NCI-H1694 treated with DMSO at 0.1 percent for 48 hours (cell line): ENCODE data around the gene IRF2BPL.

Source experiments
- DNase-seq: peaks from one replicate; lab custom pipeline; 2025; lab: John Stamatoyannopoulos, UW

Gene IRF2BPL

GRCh38 chr14:77053046-77053841 lies 24.7 kb upstream of the IRF2BPL start:
- peak; percentile 97 for DNase-seq

- no peak for DNase-seq
These were observed 24.0 kb upstream of the IRF2BPL start for GRCh38 chr14:77052281-77053044.

GRCh38 chr14:77051116-77051515 lies 22.6 kb upstream of the IRF2BPL start:
- DNase-seq, result no peak

DNA sequence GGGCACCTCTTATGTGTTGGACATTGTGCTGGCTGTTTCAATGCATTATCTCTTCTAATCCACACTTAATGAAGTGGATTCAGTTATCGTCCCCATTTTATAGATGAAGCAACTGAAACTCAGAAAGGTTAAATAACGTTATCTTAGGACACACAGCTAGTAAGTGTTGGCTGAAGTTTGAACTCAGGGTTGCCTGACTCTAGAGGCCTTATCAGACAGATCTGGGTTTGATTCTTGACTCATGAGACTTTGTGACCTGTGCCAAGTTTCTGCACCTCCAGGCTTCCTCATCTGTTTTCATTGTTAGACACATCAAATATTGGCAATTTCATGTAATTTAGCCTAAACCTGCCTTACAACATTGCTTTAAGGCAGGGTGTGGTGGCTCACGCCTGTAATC lies 18.2 kb upstream of the IRF2BPL start:
- DNase-seq, result no peak

GRCh38 chr14:77045238-77046162 lies 17.0 kb upstream of the IRF2BPL start:
- peak; percentile 69 for DNase-seq

GRCh38 chr14:77044783-77045237 lies 16.3 kb upstream of the IRF2BPL start:
- no peak for DNase-seq

DNA sequence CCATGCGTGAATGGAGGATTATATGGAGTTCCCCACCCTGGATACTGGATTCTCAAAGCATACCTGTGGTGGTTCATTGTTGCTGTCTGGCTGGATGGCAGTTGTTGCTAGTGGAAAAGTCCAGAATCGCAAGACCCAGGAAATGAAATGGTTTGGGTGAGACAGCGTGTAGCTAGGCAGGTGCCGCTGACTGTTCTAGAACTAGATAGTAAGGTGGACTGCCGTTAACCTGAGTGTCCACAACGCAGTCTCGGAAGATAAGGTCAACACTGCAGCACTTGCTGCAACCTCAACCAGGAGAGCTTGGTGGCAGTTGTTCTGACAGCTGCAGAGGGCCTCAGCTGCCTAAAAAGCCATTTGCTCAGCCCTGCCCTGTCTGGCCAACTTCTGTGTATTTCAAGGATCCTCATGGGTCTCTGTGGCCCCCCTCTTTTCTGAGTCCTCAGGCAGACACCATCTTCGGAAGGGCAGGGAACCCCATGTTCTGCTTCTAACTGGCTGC lies 15.5 kb upstream of the IRF2BPL start:
- DNase-seq, result peak; percentile 35

- peak; percentile 56 for DNase-seq
These were observed 14.9 kb upstream of the IRF2BPL start for GRCh38 chr14:77043177-77043983.

- DNase-seq, result peak; percentile 84
These were observed 13.5 kb upstream of the IRF2BPL start for GRCh38 chr14:77041881-77042545.

DNA sequence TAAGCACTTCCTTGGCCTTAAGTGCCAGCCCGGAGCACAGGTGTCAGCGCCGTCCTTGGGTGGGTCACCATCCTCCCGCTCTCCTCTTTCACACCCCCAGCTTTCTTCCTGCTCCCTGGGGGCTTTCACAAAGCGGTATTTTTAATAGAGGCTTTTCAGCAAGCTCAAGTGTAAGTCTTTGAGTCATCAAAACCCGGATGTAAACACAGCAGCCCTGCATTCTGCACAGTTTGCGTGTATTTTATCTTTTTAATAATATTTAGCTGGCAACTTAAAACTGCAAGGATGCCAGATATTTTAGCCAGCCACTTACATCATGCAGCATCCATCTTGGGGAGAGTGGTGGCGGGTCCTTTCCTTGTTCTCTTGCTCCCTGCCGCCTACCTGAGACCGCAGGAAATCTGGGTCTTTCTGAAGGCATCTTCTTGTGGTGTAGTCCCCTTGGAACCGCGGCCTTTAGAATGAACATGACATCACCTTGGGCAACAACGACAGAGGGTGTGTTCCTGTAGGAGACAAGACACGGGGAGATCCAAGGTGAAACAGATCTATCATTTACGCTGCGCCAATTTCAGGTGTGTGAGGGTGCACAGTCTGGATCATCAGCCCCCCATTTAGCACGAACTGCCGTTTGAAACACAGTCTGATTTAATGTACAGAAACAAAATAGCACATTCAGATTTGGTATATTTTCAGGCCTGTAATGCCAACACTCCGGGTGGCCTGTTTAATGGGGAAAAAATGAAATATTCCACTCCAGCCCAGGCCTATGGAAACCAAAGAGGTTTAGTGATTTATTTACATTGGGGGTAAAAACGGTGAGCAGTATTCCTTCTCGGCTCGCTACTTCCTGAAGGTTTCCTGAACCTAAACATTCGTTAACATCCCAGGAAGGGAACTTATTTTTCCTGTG lies 12.5 kb upstream of the IRF2BPL start:
- no peak for DNase-seq

GRCh38 chr14:77040059-77040740 lies 11.7 kb upstream of the IRF2BPL start:
- DNase-seq, result peak; percentile 100

DNA sequence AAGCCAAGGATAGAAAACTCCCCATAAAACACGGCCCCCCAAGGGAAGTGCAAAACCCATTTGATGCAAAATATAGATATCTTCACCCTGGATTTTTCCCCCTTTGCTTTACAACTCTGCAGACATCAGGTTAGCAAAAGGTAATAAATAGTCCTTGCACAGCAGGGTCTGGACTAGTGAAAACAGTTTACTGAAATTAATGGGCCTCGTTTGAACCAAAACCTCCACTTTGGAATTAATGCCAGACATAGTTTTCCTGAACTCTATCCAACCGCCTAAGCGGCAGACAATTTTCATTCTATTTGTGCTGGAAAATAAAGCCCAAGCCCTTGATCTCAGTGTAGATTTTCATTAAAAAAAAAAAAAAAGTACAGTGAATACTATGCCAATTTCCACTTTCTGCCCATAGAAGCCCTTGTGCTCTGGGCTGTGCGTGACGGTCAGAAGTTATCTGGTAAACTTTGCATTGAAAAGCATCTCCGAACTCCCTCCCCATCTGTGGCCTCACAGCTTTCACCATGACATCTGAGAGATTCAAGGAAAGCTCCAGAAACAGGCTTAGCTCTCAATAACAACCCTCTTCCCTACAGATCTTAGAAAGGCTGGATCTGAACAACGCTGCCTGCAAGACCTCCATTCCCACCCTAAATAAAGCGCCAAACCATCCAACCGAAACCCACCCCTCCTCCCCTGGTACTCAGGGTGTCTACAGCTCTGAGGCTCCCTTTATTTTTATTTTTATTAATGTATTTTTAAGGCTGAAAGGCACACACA lies 11.0 kb upstream of the IRF2BPL start:
- peak; percentile 95 for DNase-seq

DNA sequence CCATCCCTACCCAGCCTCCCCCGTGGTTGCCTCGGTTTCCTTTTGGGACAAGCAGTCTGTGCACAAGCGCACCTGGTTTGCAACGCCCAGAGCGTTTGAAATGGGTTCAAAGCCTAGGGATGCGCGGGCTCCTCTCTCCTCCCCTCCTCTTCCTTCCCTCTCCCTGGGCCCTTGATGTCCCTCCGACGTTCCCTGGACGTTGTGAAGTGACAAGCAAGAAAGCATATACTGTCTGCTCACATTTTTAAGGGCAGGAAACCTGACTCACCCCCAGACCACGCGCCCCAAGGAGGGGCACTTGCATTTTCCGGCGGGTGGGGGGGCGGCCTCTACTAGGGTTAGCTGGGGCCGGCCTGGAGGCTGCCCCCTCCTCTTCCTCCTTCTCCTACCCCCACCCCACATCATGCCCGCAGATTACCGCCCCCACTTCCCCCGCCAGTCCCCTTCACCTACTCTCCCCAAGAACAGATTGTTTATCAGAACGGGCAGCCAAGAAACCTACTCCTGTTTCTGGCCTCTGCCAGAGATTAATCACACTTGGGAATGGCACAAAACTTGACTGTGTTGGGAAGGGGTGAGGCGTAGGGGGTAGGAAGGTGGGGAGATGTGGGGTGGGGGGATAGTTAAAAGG lies 9.5 kb upstream of the IRF2BPL start:
- DNase-seq, result no peak

DNA sequence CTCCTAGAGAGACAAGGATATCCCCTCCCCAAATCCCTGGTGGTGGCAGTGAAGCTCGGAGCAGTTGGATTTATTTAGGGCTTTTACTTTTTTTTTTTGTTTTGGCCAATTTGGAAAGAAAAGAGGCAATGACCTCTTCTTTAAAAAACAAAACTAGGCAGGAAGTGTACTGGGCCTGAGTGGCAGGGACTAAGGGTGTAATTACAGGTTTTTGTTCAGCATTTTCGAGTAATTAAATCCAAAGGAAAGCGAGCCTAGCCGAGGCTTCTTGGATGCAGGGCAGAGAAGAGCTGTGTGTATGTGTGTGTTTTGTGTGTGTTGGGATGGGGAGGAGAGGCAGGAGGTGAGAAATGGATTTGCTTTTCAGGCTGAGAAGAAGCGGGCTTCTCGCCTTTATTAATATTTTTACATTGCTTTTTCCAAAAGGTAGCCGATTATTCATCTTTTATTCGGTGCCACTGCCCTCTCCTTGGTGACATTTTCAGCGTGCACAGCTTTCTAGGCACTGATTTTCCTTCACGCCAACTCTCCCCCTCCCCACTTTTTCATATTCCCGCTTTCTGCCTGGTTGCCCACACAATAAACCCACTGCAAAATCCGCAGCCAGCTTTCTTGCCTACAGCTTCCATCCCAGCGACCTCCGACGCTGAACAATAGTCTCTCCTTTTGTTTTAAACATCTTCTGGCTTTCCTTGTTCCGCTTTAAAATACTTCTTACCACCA lies 8.9 kb upstream of the IRF2BPL start:
- no peak for DNase-seq

GRCh38 chr14:77036484-77037214 lies 8.1 kb upstream of the IRF2BPL start:
- no peak for DNase-seq

- no peak for DNase-seq
These were observed 6.8 kb upstream of the IRF2BPL start for GRCh38 chr14:77035267-77035666.
